Mesenchymal stem cell (in vitro differentiated cells and primary cell): Measurements from ENCODE around the gene FTO.

Experiments used
- DNase-seq: peaks from one replicate; pipeline ENCODE4 v3.0.0-alpha.2; 2013
- H2AFZ ChIP-seq: one replicate; pipeline ENCODE4 v1.6.1; 2013; ENCODE audit warnings: low read depth, mild to moderate bottlenecking, control low read depth, inconsistent platforms, low read length, moderate library complexity
- H2AK5ac ChIP-seq: 2 replicates; pipeline ENCODE4 v1.6.1; 2013; ENCODE audit warnings: low read length, moderate library complexity, mild to moderate bottlenecking, inconsistent platforms; ENCODE audit not compliant: severe bottlenecking
- H2BK120ac ChIP-seq: one replicate; pipeline ENCODE4 v1.6.1; 2013; ENCODE audit warnings: low read depth, mild to moderate bottlenecking, inconsistent platforms, low read length, moderate library complexity
- H2BK12ac ChIP-seq, 2 experiments: one replicate each; pipeline ENCODE4 v1.6.1; 2013; ENCODE audit warnings: inconsistent platforms in 2 of 2, low read length in 2 of 2, mild to moderate bottlenecking in 2 of 2, moderate library complexity in 2 of 2, control low read depth in 1 of 2
- H2BK15ac ChIP-seq: one replicate; pipeline ENCODE4 v1.6.1; 2013; ENCODE audit warnings: mild to moderate bottlenecking, low read depth, inconsistent platforms; ENCODE audit not compliant: poor library complexity, severe bottlenecking
- H2BK5ac ChIP-seq: 2 replicates; pipeline ENCODE4 v1.6.1; 2013; ENCODE audit warnings: low read depth, mild to moderate bottlenecking, low read length, control low read depth, inconsistent platforms; ENCODE audit not compliant: poor library complexity, severe bottlenecking
- H3K14ac ChIP-seq, 2 experiments: one replicate each; pipeline ENCODE4 v1.6.1; 2013; ENCODE audit warnings: inconsistent platforms in 2 of 2, low read length in 2 of 2, control low read depth in 1 of 2, mild to moderate bottlenecking in 1 of 2, moderate library complexity in 1 of 2
- H3K18ac ChIP-seq, 2 experiments: one replicate each; pipeline ENCODE4 v1.6.1; 2013; ENCODE audit warnings: inconsistent platforms in 2 of 2, low read length in 2 of 2, control low read depth in 1 of 2, low read depth in 1 of 2, mild to moderate bottlenecking in 1 of 2
- H3K23ac ChIP-seq, 2 experiments: one replicate each; pipeline ENCODE4 v1.6.1; 2013; ENCODE audit warnings: inconsistent platforms in 2 of 2, low read length in 2 of 2, mild to moderate bottlenecking in 2 of 2, moderate library complexity in 2 of 2, control low read depth in 1 of 2
- H3K27ac ChIP-seq: 2 replicates; pipeline ENCODE4 v1.5.1; 2013; ENCODE audit warnings: mild to moderate bottlenecking, moderate library complexity, low read length, control low read depth, inconsistent platforms; ENCODE audit not compliant: poor library complexity, severe bottlenecking
- H3K27me3 ChIP-seq, 2 experiments: 2 replicates each; pipeline versions ENCODE4 v1.6.1 to v1.7.0; 2013; ENCODE audit warnings: low read length in 2 of 2, mild to moderate bottlenecking in 2 of 2, moderate library complexity in 2 of 2, control low read depth in 1 of 2, inconsistent platforms in 1 of 2; ENCODE audit not compliant: control insufficient read depth in 1 of 2, insufficient read depth in 1 of 2
- H3K36me3 ChIP-seq, 2 experiments: 2 replicates each; pipeline versions ENCODE4 v1.6.1 to v1.7.0; 2013; ENCODE audit warnings: low read length in 2 of 2, control low read depth in 1 of 2, inconsistent platforms in 1 of 2, low read depth in 1 of 2, mild to moderate bottlenecking in 1 of 2; ENCODE audit not compliant: insufficient read depth in 2 of 2, control insufficient read depth in 1 of 2
- H3K4ac ChIP-seq, 2 experiments: one replicate each; pipeline ENCODE4 v1.6.1; 2013; ENCODE audit warnings: inconsistent platforms in 2 of 2, low read length in 2 of 2, mild to moderate bottlenecking in 2 of 2, moderate library complexity in 2 of 2, control low read depth in 1 of 2, low read depth in 1 of 2
- H3K4me1 ChIP-seq: 2 replicates; pipeline ENCODE4 v1.6.1; 2013; ENCODE audit warnings: low read depth, low read length, control low read depth; ENCODE audit not compliant: control insufficient read depth, insufficient read depth
- H3K4me2 ChIP-seq: 2 replicates; pipeline ENCODE4 v1.6.1; 2013; ENCODE audit warnings: low read length, mild to moderate bottlenecking, inconsistent platforms; ENCODE audit not compliant: poor library complexity, severe bottlenecking
- H3K4me3 ChIP-seq, 2 experiments: 2 replicates each; pipeline versions ENCODE4 v1.5.1 to v1.7.0; 2013; ENCODE audit warnings: low read length in 2 of 2, mild to moderate bottlenecking in 2 of 2, control low read depth in 1 of 2, low read depth in 1 of 2; ENCODE audit not compliant: insufficient read depth in 1 of 2
- H3K79me1 ChIP-seq: replicated peaks from 2 replicates; pipeline ENCODE4 v1.6.1; 2013; ENCODE audit warnings: mild to moderate bottlenecking, control low read depth, low read length, inconsistent platforms; ENCODE audit not compliant: poor library complexity, severe bottlenecking
- H3K9ac ChIP-seq: 2 replicates; pipeline ENCODE4 v1.7.0; 2013; ENCODE audit warnings: mild to moderate bottlenecking, low read length, moderate library complexity
- H3K9me3 ChIP-seq: 2 replicates; pipeline ENCODE4 v1.7.0; 2013; ENCODE audit warnings: mild to moderate bottlenecking, low read length; ENCODE audit not compliant: control insufficient read depth
- H4K8ac ChIP-seq: one replicate; pipeline ENCODE4 v1.6.1; 2013; ENCODE audit warnings: inconsistent platforms, mild to moderate bottlenecking, low read length, moderate library complexity
- H4K91ac ChIP-seq: one replicate; pipeline ENCODE4 v1.6.1; 2013; ENCODE audit warnings: mild to moderate bottlenecking, low read length, inconsistent platforms
- WGBS: methylation state at CpG from one replicate; pipeline ENCODE4 v1.1.7; 2013; ENCODE audit warnings: mixed read lengths; 5-methylcytosine and 5-hydroxymethylcytosine counted together

The FTO gene

GRCh38 chr16:53840456-53840855 is 136.5 kb downstream of the FTO start:
- 50% methylated on average over 4 of the region's 4 CpGs for whole genome bisulfite sequencing
- Histone ChIP-seq H3K9me3 (no peaks in the 10 kb centered on the region), H3K23ac (no peak overlapping the region)

GRCh38 chr16:53841884-53842283 is 137.9 kb downstream of the FTO start:
- no peak overlapping the region for H3K9ac ChIP-seq
- H2AK5ac ChIP-seq, result no peak overlapping the region
- H3K4me1 ChIP-seq, result no peaks in the 10 kb centered on the region
- no peak overlapping the region for H2BK15ac ChIP-seq
- H3K23ac ChIP-seq, result no peak overlapping the region
- no peak overlapping the region for H3K4me3 ChIP-seq
- WGBS, result 88% methylated on average over 1 of the region's 2 CpGs
- H2AFZ ChIP-seq, result no peak overlapping the region
- H3K9me3 ChIP-seq, result no peaks in the 10 kb centered on the region
- H3K79me1 ChIP-seq, result peaks cover 9% of the 10 kb centered on the region
- H3K14ac ChIP-seq, result no peak overlapping the region
- no peak overlapping the region for H2BK12ac ChIP-seq
- no peak overlapping the region for H2BK5ac ChIP-seq
- no peaks in the 10 kb centered on the region for H3K27me3 ChIP-seq
- no peak overlapping the region for H3K18ac ChIP-seq
- H3K4ac ChIP-seq, result no peak overlapping the region
- H4K8ac ChIP-seq, result no peak overlapping the region
- H3K27ac ChIP-seq, result no peak overlapping the region
- H3K4me2 ChIP-seq, result no peak overlapping the region
- no peak overlapping the region for H2BK120ac ChIP-seq
- H4K91ac ChIP-seq, result no peak overlapping the region
- no peak for DNase-seq
- H3K36me3 ChIP-seq, result peaks cover 0 to 24% of the 10 kb centered on the region in 2 experiments

More at GRCh38 chr16:53840456-53840855, 136.5 kb downstream of the FTO start:
- Histone ChIP-seq H2BK15ac (no peak overlapping the region), H3K27ac (no peak overlapping the region), H3K79me1 (peaks cover 11% of the 10 kb centered on the region), H3K4me2 (no peak overlapping the region), H3K18ac (no peak overlapping the region), H3K4me1 (no peaks in the 10 kb centered on the region), H3K27me3 (no peaks in the 10 kb centered on the region), H2BK5ac (no peak overlapping the region), H2AFZ (no peak overlapping the region), H2AK5ac (no peak overlapping the region), H2BK12ac (no peak overlapping the region), H3K4me3 (no peak overlapping the region), H3K9ac (no peak overlapping the region), H4K91ac (no peak overlapping the region), H2BK120ac (no peak overlapping the region), H3K14ac (no peak overlapping the region), H3K4ac (no peak overlapping the region), H3K36me3 (peaks cover 0 to 17% of the 10 kb centered on the region in 2 experiments), H4K8ac (no peak overlapping the region)
- no peak for DNase-seq

DNA sequence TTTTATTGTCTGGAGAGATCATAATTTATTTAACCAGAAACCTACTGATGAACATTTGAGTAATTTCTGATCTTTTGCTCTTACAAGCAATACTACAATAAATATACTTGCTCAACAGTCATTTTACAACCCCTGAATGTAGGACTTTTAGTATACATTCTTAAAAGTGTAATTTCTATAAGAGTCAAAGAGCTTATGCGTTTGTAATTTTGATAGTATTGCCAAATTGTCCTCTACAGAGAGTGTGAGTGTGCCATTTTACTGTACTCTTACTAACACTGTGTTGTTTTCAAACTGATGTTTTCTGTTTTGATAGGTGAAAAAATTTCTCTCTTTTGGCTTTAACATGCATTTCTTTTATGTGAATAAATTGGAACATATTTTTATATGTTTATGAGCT is 139.1 kb downstream of the FTO start:
- no peaks in the 10 kb centered on the region for H3K4me1 ChIP-seq
- H3K9ac ChIP-seq, result no peak overlapping the region
- no peak overlapping the region for H4K8ac ChIP-seq
- DNase-seq, result no peak
- H2BK12ac ChIP-seq, result no peak overlapping the region
- H3K4ac ChIP-seq, result no peak overlapping the region
- H3K4me2 ChIP-seq, result no peak overlapping the region
- no peak overlapping the region for H3K23ac ChIP-seq
- H3K27me3 ChIP-seq, result no peaks in the 10 kb centered on the region
- no peak overlapping the region for H3K18ac ChIP-seq
- H3K36me3 ChIP-seq, result peaks cover 0 to 20% of the 10 kb centered on the region in 2 experiments
- H3K79me1 ChIP-seq, result peaks cover 4% of the 10 kb centered on the region
- H2AFZ ChIP-seq, result no peak overlapping the region
- H3K27ac ChIP-seq, result no peak overlapping the region
- no peak overlapping the region for H3K4me3 ChIP-seq
- no peak overlapping the region for H2AK5ac ChIP-seq
- H2BK15ac ChIP-seq, result no peak overlapping the region
- no peak overlapping the region for H4K91ac ChIP-seq
- WGBS, result 100% methylated on average over 1 of the region's 1 CpG
- H3K9me3 ChIP-seq, result no peaks in the 10 kb centered on the region
- no peak overlapping the region for H2BK120ac ChIP-seq
- H2BK5ac ChIP-seq, result no peak overlapping the region
- H3K14ac ChIP-seq, result no peak overlapping the region

DNA sequence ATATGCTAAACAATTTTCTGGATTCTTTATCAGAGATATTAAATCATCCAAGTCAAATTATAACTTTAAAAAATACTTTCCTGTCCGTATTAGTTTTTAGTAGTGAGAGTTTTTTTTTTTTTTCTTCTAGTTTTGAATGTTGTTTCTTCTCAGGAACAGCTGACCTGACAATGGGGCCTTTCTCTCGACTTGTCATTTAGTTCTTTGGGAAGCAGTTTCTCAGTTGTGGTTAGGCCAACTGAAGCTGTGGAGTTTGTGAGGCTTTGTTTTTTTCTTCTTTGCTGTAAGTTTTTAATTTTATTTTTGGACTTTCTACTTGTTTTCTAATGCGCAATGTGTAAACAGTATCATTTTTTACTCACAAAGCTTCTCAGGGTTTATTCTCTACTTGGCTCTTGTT is 140.8 kb downstream of the FTO start:
- Histone ChIP-seq H3K9me3 (no peaks in the 10 kb centered on the region), H4K8ac (no peak overlapping the region), H4K91ac (no peak overlapping the region), H3K23ac (no peak overlapping the region), H3K27ac (no peak overlapping the region), H2BK120ac (no peak overlapping the region), H3K14ac (no peak overlapping the region), H3K27me3 (no peaks in the 10 kb centered on the region), H3K36me3 (peaks cover 0 to 30% of the 10 kb centered on the region in 2 experiments), H2AK5ac (no peak overlapping the region), H3K9ac (no peak overlapping the region), H2BK12ac (no peak overlapping the region), H2AFZ (no peak overlapping the region), H2BK15ac (no peak overlapping the region), H3K4ac (no peak overlapping the region), H3K4me2 (no peak overlapping the region), H3K4me1 (no peaks in the 10 kb centered on the region), H3K4me3 (no peak overlapping the region), H3K18ac (no peak overlapping the region), H2BK5ac (no peak overlapping the region), H3K79me1 (peaks cover 4% of the 10 kb centered on the region)
- DNase-seq, result no peak
- WGBS, result 98% methylated on average over 3 of the region's 3 CpGs
